Skin epidermis (tissue), 12 donors: ENCODE results near the gene HMGCS2.
"Not testable (repeated sequence)": the region's sequence is repeated elsewhere in the genome, so short reads cannot be mapped to it uniquely, and the experiment has no call there.

Experiments
- H3K27ac ChIP-seq, 21 experiments: fragments of 200-600 bp; sonication (generic) in 11 of 21; one replicate each; pipeline ENCODE4 v1.5.0; 2020; ENCODE audit warnings: mild to moderate bottlenecking in 3 of 21, inconsistent platforms in 2 of 21, moderate library complexity in 2 of 21
- H3K4me3 ChIP-seq, 7 experiments: fragments of 200-600 bp; sonication (generic) in 2 of 7; one replicate each; pipeline ENCODE4 v1.5.0; 2020; ENCODE audit warnings: inconsistent platforms in 2 of 7, mild to moderate bottlenecking in 2 of 7, moderate library complexity in 1 of 7

The HMGCS2 gene

DNA sequence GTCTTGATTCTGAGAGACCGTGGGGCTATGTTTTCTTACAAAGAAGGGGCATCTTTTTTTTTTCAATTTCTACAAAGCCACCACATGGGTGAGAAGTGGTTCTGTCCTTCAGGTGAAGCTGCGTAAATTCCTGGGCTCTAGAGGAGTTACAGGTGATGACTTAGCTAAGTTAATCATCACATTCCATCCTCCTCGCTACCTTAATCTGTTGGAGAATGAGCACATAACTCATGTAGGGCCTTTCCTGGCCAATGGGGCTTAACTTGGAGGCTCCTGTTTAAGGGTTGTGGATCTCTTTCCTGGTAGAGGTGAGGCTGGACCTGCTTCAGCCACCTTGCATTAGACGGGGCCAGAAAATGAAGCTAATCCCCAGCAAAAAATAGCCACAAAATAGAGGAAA is 22.7 kb upstream of the HMGCS2 start:
- Histone ChIP-seq H3K27ac (no peak overlapping the region), H3K4me3 (no peak overlapping the region)

- Histone ChIP-seq H3K4me3 (no peak overlapping the region), H3K27ac (peak overlapping the region in 2 of 21 experiments; percentile 6 to 26)
These were observed 21.9 kb upstream of the HMGCS2 start for GRCh38 chr1:119790451-119791198.

DNA sequence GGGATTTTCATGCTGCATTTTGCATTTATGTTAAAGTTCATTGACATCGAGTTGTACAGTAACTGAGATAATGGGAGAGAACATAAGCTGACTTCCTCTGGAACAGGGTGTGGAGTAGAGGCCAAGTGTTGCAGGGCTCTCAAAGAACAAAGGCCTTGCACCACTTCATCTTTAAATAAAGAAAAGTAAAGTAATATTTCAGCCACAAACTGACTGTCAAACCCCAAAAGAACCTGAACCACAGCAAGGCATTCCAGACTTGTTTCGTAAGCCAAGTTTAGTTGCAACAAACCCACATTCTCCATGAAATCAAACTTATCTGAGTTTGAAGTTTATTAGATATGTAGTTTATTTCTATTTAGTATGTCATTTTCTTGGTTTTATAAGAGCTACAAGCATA is 19.1 kb upstream of the HMGCS2 start:
- H3K27ac ChIP-seq, result peak overlapping the region in 1 of 21 experiments; percentile 33
- no peak overlapping the region for H3K4me3 ChIP-seq

GRCh38 chr1:119786473-119787050 is 17.9 kb upstream of the HMGCS2 start:
- peak overlapping the region in 4 of 21 experiments; percentile 2 to 57 (median 10) for H3K27ac ChIP-seq
- H3K4me3 ChIP-seq, result not testable (repeated sequence)

DNA sequence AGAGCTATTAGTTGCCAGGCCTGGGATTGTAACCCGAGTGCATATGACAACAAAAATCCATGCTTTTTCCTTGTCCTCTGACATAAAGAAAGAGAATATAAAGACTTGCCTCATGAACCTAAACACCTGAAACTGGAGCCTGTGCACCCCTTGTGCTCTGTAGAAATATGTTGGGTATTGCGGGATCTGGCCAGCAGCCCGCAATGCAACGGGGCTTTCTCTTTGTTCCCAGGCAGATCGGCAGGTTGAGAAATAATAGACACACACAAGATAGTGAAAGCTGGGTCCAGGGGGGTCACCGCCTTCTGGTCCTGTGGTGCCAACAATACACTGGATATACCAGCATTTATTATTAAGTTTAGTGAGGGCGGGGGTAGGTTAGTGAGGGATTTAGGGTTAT is 17.3 kb upstream of the HMGCS2 start:
- H3K4me3 ChIP-seq, result not testable (repeated sequence)
- H3K27ac ChIP-seq, result peak overlapping the region in 7 of 21 experiments; percentile 2 to 55 (median 20)

DNA sequence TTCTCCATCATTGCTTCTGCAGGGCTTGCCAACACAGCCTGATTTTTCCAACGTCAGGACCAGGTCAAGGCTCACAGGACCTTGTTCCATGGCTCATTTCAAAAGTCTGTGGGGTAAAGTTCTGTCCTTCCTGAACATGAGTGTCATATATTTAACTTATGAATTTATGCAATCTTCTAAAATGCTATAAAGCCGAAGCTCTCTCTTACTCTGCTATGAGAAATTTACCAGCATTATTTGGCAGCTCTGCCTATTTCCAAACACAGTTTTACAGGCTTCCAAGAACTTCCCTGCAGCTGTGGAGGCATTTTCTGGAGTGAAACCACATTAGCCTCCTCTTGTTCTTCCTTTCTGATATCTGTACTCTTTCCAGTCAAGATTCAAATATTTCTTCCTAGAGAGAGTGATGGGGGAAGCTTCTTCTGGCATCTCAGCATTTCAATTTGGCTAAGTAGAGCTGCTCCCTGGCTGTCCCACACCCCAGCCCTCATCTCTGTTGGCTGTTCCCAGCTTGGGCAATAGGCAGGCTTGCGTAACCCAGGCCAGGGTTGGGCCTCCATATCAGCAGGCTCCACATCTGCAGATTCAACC is 15.6 kb upstream of the HMGCS2 start:
- H3K27ac ChIP-seq, result peak overlapping the region in 4 of 21 experiments; percentile 41 to 63 (median 48)

DNA sequence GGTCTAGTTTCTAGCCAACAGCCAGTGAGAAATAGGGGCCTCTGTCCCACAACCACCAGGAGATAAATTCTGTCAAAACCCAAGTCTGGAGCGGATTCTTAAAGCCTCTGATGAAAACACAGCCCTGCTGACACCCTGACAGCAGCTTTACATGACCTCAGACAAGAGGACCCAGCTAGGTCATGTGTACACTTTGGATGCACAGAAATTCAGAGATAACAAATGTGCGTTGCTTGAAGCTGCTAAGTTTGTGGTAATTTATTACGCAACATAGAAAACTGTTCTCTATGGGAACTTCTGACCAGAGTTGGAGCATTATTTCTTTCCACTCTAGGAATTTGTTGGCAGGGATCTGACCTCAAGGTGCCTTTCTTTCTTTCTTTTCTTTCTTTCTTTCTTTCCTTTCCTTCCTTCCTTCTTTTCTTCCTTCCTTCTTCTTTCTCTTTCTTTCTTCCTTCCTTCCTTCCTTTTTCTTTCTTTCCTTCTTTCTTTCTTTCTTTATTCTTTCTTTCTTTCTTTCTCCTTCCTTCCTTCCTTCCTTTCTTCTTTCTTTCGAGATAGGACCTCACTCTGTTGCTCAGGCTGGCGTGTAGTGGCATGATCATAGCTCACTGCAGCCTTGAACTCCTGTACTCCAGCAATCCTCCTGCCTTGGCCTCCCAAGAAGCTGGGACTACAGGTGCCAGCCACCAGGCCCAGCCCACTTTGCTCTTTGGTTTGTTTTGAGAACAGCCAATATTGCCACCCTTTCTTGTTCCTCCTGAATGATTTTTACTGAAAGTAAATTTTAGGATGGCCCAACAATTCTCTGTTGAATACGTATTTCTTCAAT is 14.9 kb upstream of the HMGCS2 start:
- Histone ChIP-seq H3K27ac (peak overlapping the region in 8 of 21 experiments; percentile 12 to 63 (median 31)), H3K4me3 (no peak overlapping the region)

More for the DNA sequence above, 15.6 kb upstream of the HMGCS2 start:
- no peak overlapping the region for H3K4me3 ChIP-seq

DNA sequence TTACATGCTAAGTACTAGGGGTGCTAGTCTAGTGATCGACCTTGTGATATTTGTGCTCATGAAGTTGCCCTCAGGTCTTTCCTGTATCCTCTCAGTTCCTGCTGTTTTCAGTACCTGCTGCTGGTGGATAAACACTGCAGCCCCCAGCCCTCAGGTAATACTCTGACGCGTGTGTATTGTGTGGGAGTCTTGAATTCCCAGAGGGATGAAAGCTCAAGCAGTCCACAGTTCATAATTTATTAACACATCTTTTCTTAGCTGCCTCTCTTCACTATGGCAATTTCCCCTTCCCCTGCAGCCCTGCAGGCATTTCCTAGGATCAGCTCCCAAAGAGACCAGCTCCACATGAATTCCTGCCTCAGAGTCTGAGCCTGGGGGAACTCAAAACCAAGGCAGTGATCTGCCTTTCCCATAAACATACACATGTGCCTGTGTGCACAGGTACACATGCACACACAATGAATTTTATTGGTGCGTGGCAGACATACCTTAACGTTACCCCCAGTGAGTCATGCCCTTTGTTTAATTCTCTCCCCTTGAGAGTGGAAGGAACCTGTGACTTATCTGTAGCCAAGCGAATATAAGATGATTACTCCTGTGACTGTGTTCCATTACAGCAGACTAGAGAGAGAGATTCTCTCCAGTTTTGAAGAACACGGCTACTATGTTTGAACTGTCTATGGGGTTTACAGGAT is 14.1 kb upstream of the HMGCS2 start:
- H3K27ac ChIP-seq, result peak overlapping the region in 8 of 21 experiments; percentile 14 to 63 (median 29)
- H3K4me3 ChIP-seq, result no peak overlapping the region

GRCh38 chr1:119781434-119782210 is 12.9 kb upstream of the HMGCS2 start:
- H3K27ac ChIP-seq, result peak overlapping the region in 1 of 21 experiments; percentile 51
- H3K4me3 ChIP-seq, result no peak overlapping the region

- H3K27ac ChIP-seq, result peak overlapping the region in 13 of 21 experiments; percentile 16 to 70 (median 38)
- no peak overlapping the region for H3K4me3 ChIP-seq
These were observed 11.2 kb upstream of the HMGCS2 start for GRCh38 chr1:119779869-119780356.

DNA sequence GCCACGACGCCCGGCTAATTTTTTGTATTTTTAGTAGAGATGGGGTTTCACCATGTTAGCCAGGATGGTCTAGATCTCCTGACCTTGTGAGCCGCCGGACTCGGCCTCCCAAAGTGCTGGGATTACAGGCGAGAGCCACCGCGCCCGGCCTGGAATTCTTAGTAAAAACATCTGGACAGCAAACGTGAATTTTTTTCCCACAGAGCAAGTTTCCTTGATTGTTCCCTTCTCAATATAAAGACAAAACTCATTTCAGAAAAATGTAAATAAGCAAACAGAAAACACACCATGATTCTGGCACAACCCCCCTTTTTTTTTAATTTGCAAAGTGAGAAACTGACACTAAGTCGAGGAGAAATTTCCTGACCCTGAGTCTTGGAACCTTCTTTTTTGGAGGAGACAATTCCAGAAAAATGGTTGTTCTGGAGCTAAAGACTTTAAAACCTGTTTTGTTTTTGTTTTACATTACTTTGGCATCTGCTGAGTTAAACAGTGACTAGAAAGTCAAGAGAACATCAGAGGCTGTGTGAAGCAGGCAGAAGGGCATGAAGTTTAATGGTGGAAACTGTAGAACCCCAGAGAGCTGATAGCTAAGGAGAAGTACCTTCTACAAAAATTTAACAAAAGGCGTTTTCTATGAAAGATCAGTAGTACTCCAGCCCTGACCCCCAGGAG is 10.3 kb upstream of the HMGCS2 start:
- H3K27ac ChIP-seq, result peak overlapping the region in 8 of 21 experiments; percentile 1 to 70 (median 49)

GRCh38 chr1:119778359-119778758 is 9.7 kb upstream of the HMGCS2 start:
- Histone ChIP-seq H3K27ac (no peak overlapping the region), H3K4me3 (no peak overlapping the region)

More for the DNA sequence above, 10.3 kb upstream of the HMGCS2 start:
- no peak overlapping the region for H3K4me3 ChIP-seq

GRCh38 chr1:119774746-119775490 is 6.2 kb upstream of the HMGCS2 start:
- H3K4me3 ChIP-seq, result no peak overlapping the region
- H3K27ac ChIP-seq, result no peak overlapping the region

- Histone ChIP-seq H3K4me3 (no peak overlapping the region), H3K27ac (peak overlapping the region in 2 of 21 experiments; percentile 11 to 12)
These were observed 5.1 kb upstream of the HMGCS2 start for GRCh38 chr1:119773711-119774241.

- H3K4me3 ChIP-seq, result no peak overlapping the region
- H3K27ac ChIP-seq, result peak overlapping the region in 1 of 21 experiments; percentile 9
These were observed 3.6 kb upstream of the HMGCS2 start for GRCh38 chr1:119772298-119772697.

DNA sequence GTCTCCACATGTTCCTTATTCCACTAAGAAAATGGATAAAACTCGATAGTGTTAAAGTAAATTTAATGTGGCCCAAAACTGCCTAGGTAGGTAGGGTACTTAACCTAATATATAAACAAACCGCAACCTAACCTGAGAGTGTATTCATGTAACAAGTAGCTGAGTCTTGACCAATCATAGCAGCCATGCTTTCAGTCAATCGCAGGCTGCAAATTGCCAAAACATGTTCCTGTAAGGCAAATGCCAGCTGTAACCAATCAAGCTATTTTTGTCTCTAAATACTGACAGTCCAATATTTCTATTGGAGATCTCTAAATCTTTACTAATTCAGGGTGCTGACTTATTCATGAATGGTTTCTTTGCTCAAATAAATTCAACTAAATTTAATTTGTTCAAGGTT is 3.1 kb upstream of the HMGCS2 start:
- Histone ChIP-seq H3K4me3 (no peak overlapping the region), H3K27ac (no peak overlapping the region)

DNA sequence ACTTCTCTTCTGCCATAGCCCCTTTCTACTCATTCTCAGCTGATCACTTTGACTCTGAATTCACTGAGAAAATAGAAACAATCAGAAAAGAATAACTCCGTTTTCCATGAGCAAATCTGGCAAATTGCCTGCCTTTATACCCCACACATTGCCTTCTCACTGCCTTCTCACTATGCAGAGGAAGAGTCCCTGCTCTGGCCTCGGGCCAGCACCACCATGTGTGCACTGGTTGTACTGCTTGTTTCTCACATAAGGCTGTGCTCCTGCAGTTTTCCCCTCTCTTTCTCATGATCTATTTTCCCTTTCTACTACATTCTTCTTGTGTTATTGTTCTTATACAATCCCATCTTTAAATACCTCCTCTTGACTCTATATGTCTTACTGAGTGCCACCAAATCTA is 2.3 kb upstream of the HMGCS2 start:
- Histone ChIP-seq H3K4me3 (no peak overlapping the region), H3K27ac (no peak overlapping the region)
